IPS-18c (cell line): ENCODE results near the gene RWDD2A.

ENCODE experiments used
- H3K4me3 ChIP-seq: 2 replicates; pipeline ENCODE4 v1.7.0; 2013; ENCODE audit warnings: low read depth, mild to moderate bottlenecking, low read length, moderate library complexity; ENCODE audit not compliant: insufficient read depth
- H3K9me3 ChIP-seq: one replicate; pipeline ENCODE4 v1.6.1; 2013; ENCODE audit warnings: mild to moderate bottlenecking, low read length, moderate library complexity; ENCODE audit not compliant: control insufficient read depth, insufficient read depth

Gene RWDD2A

DNA sequence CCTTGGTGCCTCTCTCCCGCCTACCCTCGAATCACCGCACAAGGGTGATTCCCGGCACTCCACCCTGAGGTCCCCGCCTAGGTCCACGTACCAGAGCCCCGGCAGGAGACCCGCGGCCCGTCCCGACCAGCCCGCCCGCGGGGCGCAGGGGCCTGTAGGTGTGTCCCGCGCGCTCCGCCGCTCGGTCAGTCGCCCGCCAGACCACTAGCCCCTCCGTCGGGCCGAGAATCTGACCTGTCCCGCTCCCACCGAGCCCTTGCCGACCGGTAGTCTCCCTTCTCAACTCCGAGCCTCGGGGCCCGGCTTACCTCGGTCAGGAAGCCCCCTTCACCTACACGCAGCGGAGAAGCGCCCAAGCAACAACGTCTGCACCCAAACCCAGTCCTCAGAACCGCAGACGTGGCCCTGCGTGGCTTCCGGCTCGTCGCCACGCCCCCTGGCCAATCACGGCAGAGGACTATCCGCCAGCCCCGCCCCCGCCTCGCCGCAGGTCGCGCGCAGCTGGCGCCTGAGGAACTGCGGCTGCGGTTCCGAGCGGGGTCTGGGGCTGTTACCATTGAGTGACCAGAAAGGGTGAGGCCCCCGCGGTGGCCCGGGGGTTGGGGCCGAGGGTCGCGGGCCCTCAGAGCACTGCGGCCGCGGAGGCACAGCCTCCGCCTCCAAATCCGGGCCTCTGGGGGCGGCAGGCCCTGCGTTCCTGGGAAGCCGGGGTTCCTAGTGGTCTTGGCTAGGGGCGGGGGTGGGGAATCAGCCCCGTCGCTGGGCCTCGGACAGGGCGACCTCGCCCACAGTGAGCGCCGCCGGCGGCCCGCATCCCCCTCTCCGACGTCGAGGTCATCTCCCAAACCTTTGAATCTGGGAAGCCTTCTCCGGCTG lies at the start of gene RWDD2A, which contains the start of gene PGM3:
Gene RWDD2A, plus strand, starts transcription at position 487 of the 876 bp plus-strand sequence. CDS start 1,095 bp downstream, outside the sequence.
Gene PGM3, minus strand, starts transcription at position 395 of the 876 bp plus-strand sequence. CDS start 2,253 bp downstream, outside the sequence.
- Histone ChIP-seq H3K4me3 (peak within 1 kb of the TSS; percentile 94), H3K9me3 (no peaks in the 10 kb centered on the region)

- no peak overlapping the region for H3K4me3 ChIP-seq
- H3K9me3 ChIP-seq = no peaks in the 10 kb centered on the region
These were observed 42.0 kb upstream of the RWDD2A start for GRCh38 chr6:83151114-83151513.

GRCh38 chr6:83152913-83153312 lies 40.2 kb upstream of the RWDD2A start:
- no peak overlapping the region for H3K4me3 ChIP-seq
- H3K9me3 ChIP-seq = no peaks in the 10 kb centered on the region

DNA sequence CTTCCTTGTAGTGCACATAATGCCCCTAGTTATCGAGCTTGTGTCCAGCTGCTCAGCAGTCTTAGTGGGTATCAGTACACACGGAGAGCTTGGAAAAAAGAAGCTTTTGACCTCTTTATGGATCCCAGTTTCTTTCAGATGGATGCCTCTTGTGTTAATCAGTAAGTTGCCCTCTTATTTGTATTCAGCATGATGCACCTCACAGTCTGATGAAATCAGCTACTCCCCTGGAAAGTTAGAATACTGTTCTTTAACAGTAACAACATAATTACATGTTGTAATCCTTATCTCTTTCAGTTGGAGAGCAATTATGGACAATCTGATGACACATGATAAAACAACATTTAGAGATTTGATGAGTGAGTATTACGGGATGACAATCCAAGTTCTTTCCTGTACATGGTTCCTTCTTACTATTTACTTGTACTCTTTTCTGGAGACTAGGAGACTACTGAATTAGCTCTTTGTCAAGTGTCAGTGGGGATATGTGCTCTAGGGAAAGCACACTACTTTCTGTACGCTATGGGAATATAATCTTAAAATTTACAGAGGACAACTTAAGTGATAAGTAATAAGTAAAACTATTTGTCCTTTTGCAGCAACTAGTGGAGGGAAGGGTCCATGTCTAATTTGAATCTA lies 39.2 kb upstream of the RWDD2A start:
- no peak overlapping the region for H3K4me3 ChIP-seq
- no peaks in the 10 kb centered on the region for H3K9me3 ChIP-seq

- H3K9me3 ChIP-seq = no peaks in the 10 kb centered on the region
- H3K4me3 ChIP-seq = no peak overlapping the region
These were observed 37.4 kb upstream of the RWDD2A start for GRCh38 chr6:83155794-83156193.

- Histone ChIP-seq H3K9me3 (no peaks in the 10 kb centered on the region), H3K4me3 (no peak overlapping the region)
These were observed 33.0 kb upstream of the RWDD2A start for GRCh38 chr6:83160167-83160566.

GRCh38 chr6:83167726-83168278 lies 25.4 kb upstream of the RWDD2A start:
- Histone ChIP-seq H3K9me3 (no peaks in the 10 kb centered on the region), H3K4me3 (no peak overlapping the region)

GRCh38 chr6:83168556-83168955 lies 24.6 kb upstream of the RWDD2A start:
- H3K9me3 ChIP-seq = no peaks in the 10 kb centered on the region
- no peak overlapping the region for H3K4me3 ChIP-seq

DNA sequence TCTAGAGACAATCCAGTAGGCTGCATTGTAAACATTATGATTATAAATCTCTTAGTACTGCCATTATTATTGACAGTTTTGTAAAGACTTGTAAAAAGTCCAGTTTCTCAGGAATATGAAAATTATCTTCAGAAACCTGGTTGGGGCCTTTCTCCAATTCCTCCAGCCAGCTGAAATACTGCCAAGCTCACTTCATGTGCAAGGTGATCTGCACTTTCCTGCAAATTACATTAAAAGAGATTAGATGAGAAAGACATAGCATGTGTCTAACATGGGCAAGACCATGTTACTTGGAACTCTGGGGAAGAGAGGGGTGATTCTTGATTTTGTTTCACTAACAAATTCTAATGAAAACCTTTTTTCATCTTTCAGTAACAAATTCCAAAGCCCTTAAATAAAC lies 24.1 kb upstream of the RWDD2A start:
- Histone ChIP-seq H3K9me3 (no peaks in the 10 kb centered on the region), H3K4me3 (no peak overlapping the region)

DNA sequence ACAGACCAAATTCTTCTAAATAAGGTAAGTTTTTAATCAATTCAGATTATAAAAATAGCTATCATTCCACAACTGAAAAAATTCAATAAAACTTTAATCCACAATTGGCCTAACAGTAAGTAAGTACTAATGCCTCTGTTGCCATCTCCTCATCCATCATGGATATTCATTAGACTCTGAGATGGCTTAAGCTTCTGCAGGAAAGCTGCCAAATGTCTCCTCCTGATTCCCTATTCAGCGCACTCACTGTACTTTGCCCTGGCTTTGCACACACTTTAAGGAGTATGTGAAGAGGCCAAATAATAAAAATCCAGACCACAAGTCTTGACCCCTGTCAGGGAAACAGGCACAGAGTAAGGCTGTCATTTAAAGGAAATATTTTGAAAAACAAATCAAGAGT lies 23.6 kb upstream of the RWDD2A start:
- Histone ChIP-seq H3K4me3 (no peak overlapping the region), H3K9me3 (no peaks in the 10 kb centered on the region)

DNA sequence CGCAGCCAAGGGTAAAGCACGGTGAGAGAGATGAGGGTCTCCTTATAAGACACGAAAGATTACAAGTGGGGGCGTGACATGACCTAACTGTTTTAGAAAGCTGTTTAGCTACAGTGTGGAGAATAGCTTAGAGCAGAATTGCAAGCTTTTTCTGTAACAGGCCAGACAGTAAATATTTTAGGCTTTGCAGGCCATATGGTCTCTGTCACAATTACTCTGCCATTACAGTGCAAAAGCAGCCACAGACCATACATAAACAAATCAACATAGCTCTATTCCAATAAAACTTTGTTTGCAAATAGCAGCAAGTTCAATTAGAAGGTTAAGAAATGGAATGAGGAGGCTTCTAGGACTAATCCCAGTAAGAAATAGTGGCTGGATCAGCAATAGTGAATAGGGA lies 16.9 kb upstream of the RWDD2A start:
- Histone ChIP-seq H3K9me3 (no peaks in the 10 kb centered on the region), H3K4me3 (no peak overlapping the region)

- no peaks in the 10 kb centered on the region for H3K9me3 ChIP-seq
These were observed 12.7 kb upstream of the RWDD2A start for GRCh38 chr6:83180426-83180950.

GRCh38 chr6:83182114-83182513 lies 11.0 kb upstream of the RWDD2A start:
- no peaks in the 10 kb centered on the region for H3K9me3 ChIP-seq

More at GRCh38 chr6:83180426-83180950, 12.7 kb upstream of the RWDD2A start:
- no peak overlapping the region for H3K4me3 ChIP-seq

DNA sequence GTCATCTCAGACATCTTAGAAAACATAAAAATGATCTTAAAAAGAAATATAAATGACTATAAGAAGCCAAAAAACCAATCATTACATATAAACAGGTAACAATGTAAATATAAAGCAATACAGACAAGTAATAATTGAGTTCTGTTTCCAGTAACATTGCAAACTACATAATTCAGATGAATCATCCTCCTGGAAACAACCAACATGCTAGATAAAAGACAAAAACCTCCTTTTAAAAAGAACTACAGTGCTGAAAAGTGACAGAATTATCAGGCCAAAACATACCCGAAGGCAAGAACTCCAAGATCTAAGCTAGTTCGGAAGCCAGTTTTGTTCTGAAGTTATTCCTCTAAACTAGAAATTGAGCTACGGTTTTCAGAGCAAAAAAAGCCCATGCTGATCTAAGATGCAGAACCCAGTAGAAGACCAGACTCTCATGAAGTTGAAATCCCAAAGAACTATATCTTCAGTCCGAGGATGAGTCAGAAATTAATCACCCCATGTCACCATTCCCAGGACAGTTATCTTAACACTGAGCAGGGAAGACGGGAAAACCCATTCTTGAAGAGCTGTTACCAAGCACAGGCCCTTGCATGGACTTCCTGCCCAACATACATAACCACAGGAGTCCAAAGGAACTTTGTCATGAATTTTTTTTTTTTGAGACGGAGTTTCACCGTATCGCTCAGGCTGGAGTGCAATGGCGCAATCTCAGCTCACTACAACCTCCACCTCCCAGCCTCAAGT lies 9.9 kb upstream of the RWDD2A start:
- no peaks in the 10 kb centered on the region for H3K9me3 ChIP-seq
- H3K4me3 ChIP-seq = no peak overlapping the region

More at GRCh38 chr6:83182114-83182513, 11.0 kb upstream of the RWDD2A start:
- H3K4me3 ChIP-seq = no peak overlapping the region

DNA sequence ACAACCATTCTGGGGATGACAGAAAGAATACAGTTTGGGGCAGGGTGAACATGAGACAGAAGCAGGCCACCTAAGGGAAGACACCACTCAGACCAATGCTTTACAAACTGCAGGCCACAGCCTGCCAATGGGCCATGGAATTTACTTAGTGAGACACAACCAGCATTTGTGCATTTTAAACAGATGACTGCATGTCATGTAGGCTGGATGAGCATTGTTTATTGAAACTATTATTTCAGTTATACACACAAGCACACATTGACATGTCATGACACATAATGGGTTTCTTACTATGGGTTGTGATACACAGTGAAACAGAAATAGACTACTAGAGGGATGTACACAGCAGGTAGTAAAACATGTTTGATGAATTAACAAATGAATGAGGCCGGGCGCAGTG lies 8.1 kb upstream of the RWDD2A start:
- Histone ChIP-seq H3K4me3 (no peak overlapping the region), H3K9me3 (no peaks in the 10 kb centered on the region)

GRCh38 chr6:83188501-83188900 lies 4.7 kb upstream of the RWDD2A start:
- Histone ChIP-seq H3K9me3 (no peaks in the 10 kb centered on the region), H3K4me3 (no peak overlapping the region)

GRCh38 chr6:83190626-83191025 lies 2.5 kb upstream of the RWDD2A start:
- H3K4me3 ChIP-seq = no peak overlapping the region
- H3K9me3 ChIP-seq = no peaks in the 10 kb centered on the region
